ENCODE measurements around the gene MYOCD.
A peak's percentile ranks its signal among the peaks of the same experiment; 100 is the strongest.

Gene MYOCD

GRCh38 chr17:12790249-12791106, 124.8 kb downstream of the MYOCD start:
- DNase-seq (ENCODE audit: low read depth, low spot score), result no peak
- H3K4me3 ChIP-seq (ENCODE audit: low read depth, low read length), result peak overlapping the region; percentile 40
- in situ Hi-C loops (cut with HindIII; ENCODE audit: low sequenced_read_pairs), result no loop called here
- no peak for TF ChIP-seq CTCF (IDR thresholded peaks at IDR 0.05; ENCODE audit: low read depth, low read length)

GRCh38 chr17:12794919-12795532, 129.3 kb downstream of the MYOCD start:
- no peak for TF ChIP-seq CTCF (IDR thresholded peaks at IDR 0.05; ENCODE audit: low read depth, low read length)
- in situ Hi-C loops (cut with HindIII; ENCODE audit: low sequenced_read_pairs), result no loop called here
- H3K4me3 ChIP-seq (ENCODE audit: low read depth, low read length), result no peak overlapping the region
- DNase-seq (ENCODE audit: low read depth, low spot score), result no peak

GRCh38 chr17:12800855-12801365, 135.2 kb downstream of the MYOCD start:
- H3K4me3 ChIP-seq (ENCODE audit: low read depth, low read length), result no peak overlapping the region
- in situ Hi-C loops (cut with HindIII; ENCODE audit: low sequenced_read_pairs), result no loop called here
- no peak for DNase-seq (ENCODE audit: low read depth, low spot score)
- no peak for TF ChIP-seq CTCF (IDR thresholded peaks at IDR 0.05; ENCODE audit: low read depth, low read length)

- no peak overlapping the region for H3K4me3 ChIP-seq (ENCODE audit: low read depth, low read length)
- no peak for TF ChIP-seq CTCF (IDR thresholded peaks at IDR 0.05; ENCODE audit: low read depth, low read length)
- no peak for DNase-seq (ENCODE audit: low read depth, low spot score)
- in situ Hi-C loops (cut with HindIII; ENCODE audit: low sequenced_read_pairs), result no loop called here
Measured at GRCh38 chr17:12806630-12807029, 140.9 kb downstream of the MYOCD start.

GRCh38 chr17:12808723-12809122, 143.0 kb downstream of the MYOCD start:
- no peak for DNase-seq (ENCODE audit: low read depth, low spot score)
- H3K4me3 ChIP-seq (ENCODE audit: low read depth, low read length), result no peak overlapping the region
- in situ Hi-C loops (cut with HindIII; ENCODE audit: low sequenced_read_pairs), result no loop called here
- TF ChIP-seq CTCF (IDR thresholded peaks at IDR 0.05; ENCODE audit: low read depth, low read length), result no peak

GRCh38 chr17:12812877-12813276, 147.2 kb downstream of the MYOCD start:
- no peak for DNase-seq (ENCODE audit: low read depth, low spot score)
- TF ChIP-seq CTCF (IDR thresholded peaks at IDR 0.05; ENCODE audit: low read depth, low read length), result no peak
- no peak overlapping the region for H3K4me3 ChIP-seq (ENCODE audit: low read depth, low read length)
- in situ Hi-C loops (cut with HindIII; ENCODE audit: low sequenced_read_pairs), result no loop called here

Data from astrocyte of the spinal cord (primary cell).